Measurements from ENCODE around the gene PMFBP1.

- TF ChIP-seq GATA2 (IDR thresholded peaks at IDR 0.05; ENCODE audit: low read depth, low read length) (no peak), GATA3 (IDR thresholded peaks at IDR 0.05; ENCODE audit: low read depth, low read length) (no peak)
Observed at GRCh38 chr16:72216767-72217166, 44.8 kb upstream of the PMFBP1 start.
